Testis (tissue), 2 donors: ENCODE results near the gene SAMD11.

Experiments
- POLR2A ChIP-seq: fragments of 450-650 bp; IDR thresholded peaks from one replicate; pipeline ENCODE4 v1.6.1; 2017; ENCODE audit warnings: antibody characterized with exemption, mild to moderate bottlenecking, moderate library complexity
- TF ChIP-seq, protein P1 (sequence below), 3 experiments: fragments of 450-650 bp in 2 of 3; fragments of 200-600 bp in 1 of 3; sonication (generic) in 1 of 3; IDR thresholded peaks; one replicate each; pipeline ENCODE4 v1.5.1; 2016 to 2019; ENCODE audit warnings: antibody characterized with exemption in 3 of 3, mild to moderate bottlenecking in 2 of 3, moderate library complexity in 1 of 3

DNA sequence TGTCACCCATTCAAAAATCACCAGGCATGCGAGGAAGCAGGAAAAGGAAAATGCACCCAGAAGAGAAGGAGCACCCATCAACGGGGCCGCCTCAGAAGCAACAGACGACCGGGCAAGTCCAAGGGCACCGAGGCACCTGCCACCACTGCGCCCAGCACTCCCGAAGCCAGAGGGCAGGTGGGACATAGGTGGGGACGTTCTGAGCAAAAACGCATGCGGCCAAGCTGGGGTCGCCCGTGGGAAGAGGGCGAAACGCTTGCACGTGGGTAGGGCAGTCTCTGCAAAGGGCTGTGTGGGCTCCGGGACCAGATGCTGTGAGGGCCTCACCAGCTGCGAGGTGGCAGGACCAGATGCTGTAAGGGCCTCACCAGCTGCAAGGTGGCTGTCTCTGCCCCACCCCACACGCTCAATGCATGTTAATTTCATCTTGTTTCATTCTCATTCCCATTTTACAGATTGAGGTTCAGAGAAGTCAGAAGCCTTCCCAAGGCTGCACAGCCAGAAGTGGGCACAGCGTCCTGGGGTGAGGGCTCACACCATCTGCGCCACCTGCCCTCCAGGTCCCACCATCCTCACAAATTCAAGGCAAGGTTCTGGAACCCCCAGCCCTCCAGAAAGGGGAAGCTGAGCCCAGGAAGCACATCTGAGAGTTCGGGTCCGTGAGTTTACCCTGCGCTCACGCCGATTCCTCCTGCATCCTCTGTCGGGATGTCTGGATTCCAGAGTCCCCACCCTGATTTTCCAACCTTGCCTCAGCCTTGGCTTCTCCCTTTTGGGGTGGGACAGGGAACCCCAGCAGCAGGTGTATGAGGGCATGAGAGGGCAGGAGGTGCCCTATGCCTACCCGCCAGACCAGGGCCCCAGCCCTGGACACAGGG, 8.2 kb upstream of the SAMD11 start:
- TF ChIP-seq, protein P1, sequence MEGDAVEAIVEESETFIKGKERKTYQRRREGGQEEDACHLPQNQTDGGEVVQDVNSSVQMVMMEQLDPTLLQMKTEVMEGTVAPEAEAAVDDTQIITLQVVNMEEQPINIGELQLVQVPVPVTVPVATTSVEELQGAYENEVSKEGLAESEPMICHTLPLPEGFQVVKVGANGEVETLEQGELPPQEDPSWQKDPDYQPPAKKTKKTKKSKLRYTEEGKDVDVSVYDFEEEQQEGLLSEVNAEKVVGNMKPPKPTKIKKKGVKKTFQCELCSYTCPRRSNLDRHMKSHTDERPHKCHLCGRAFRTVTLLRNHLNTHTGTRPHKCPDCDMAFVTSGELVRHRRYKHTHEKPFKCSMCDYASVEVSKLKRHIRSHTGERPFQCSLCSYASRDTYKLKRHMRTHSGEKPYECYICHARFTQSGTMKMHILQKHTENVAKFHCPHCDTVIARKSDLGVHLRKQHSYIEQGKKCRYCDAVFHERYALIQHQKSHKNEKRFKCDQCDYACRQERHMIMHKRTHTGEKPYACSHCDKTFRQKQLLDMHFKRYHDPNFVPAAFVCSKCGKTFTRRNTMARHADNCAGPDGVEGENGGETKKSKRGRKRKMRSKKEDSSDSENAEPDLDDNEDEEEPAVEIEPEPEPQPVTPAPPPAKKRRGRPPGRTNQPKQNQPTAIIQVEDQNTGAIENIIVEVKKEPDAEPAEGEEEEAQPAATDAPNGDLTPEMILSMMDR (IDR thresholded peaks at IDR 0.05): no peak
- no peak for TF ChIP-seq POLR2A
